SH-SY5Y (cell line): Measurements from ENCODE around the gene ZDHHC14.

Source experiments
- GATA2 ChIP-seq: IDR thresholded peaks from 2 replicates; pipeline ENCODE4 v1.6.1; 2011; ENCODE audit warnings: mild to moderate bottlenecking, low read depth, low read length
- GATA3 ChIP-seq: IDR thresholded peaks from 2 replicates; pipeline ENCODE4 v1.6.1; 2011; ENCODE audit warnings: low read depth, mild to moderate bottlenecking, low read length, moderate library complexity

- no peak for TF ChIP-seq GATA3
- TF ChIP-seq GATA2, result no peak
These were observed 62.2 kb downstream of the ZDHHC14 start for GRCh38 chr6:157443066-157443800.
